Thyroid gland (tissue), 4 donors: Measurements from ENCODE around the gene MKKS.

Experiments
- POLR2A ChIP-seq, 2 donors: fragments of 450-650 bp; IDR thresholded peaks; one replicate each; pipeline ENCODE4 v1.6.1; 2017; ENCODE audit warnings: antibody characterized with exemption in 2 of 2, mild to moderate bottlenecking in 2 of 2, moderate library complexity in 1 of 2
- TF ChIP-seq, protein P1 (sequence below), 6 experiments: fragments of 200-600 bp in 3 of 6; fragments of 450-650 bp in 3 of 6; sonication (generic) in 3 of 6; IDR thresholded peaks; one replicate each; pipeline ENCODE4 v1.5.1; 2016 to 2019; ENCODE audit warnings: antibody characterized with exemption in 6 of 6, mild to moderate bottlenecking in 2 of 6, inconsistent platforms in 1 of 6, moderate library complexity in 1 of 6

DNA sequence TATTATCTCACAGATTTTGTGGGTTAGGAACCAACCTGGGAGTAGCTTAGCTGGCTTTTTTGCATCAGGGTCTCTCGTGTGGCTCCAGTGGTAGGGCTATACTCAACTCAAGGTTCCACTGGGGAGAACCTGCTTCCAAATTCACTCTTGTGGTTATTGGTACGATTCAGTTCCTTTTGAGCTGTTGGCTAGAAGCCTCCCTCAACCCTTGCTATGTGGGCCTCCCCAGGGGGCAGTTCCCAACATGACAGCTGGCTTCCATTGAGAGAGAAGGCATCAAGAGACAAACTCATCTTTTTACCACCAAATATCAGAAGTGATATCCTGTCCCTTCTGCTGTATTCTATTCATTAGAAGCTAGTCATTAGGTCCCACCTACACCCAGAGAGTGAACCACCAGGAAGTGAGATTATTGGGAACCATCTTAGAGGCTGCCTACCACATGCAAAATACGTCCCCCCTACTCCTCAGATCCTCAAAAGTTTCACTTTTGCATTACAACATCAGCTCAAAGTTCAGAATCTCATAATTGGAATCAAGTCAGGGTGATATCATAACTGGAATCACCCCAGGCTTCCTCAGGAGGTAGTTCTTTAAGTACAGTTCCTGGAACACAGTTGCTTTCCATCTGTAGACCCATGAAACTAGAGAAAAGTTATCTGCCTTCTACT, 30.9 kb downstream of the MKKS start:
- TF ChIP-seq, protein P1, sequence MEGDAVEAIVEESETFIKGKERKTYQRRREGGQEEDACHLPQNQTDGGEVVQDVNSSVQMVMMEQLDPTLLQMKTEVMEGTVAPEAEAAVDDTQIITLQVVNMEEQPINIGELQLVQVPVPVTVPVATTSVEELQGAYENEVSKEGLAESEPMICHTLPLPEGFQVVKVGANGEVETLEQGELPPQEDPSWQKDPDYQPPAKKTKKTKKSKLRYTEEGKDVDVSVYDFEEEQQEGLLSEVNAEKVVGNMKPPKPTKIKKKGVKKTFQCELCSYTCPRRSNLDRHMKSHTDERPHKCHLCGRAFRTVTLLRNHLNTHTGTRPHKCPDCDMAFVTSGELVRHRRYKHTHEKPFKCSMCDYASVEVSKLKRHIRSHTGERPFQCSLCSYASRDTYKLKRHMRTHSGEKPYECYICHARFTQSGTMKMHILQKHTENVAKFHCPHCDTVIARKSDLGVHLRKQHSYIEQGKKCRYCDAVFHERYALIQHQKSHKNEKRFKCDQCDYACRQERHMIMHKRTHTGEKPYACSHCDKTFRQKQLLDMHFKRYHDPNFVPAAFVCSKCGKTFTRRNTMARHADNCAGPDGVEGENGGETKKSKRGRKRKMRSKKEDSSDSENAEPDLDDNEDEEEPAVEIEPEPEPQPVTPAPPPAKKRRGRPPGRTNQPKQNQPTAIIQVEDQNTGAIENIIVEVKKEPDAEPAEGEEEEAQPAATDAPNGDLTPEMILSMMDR (IDR thresholded peaks at IDR 0.05) = no peak
- no peak for TF ChIP-seq POLR2A (IDR thresholded peaks at IDR 0.05)
